AG04450 (cell line): ENCODE data around the gene GALNT9. TPM values are rescaled to one million over a fixed set of nuclear protein-coding genes. Genes with fewer than 3 reads are reported as not detected.

Experiments
- CTCF ChIA-PET: fragments of 300-600, 350-600 bp; formaldehyde crosslinking; extraction: SDS; loops from one replicate; lab custom pipeline; 2022; ENCODE audit warnings: antibody characterized with exemption, inconsistent platforms; lab: Charles Lee
- POLR2A ChIA-PET: fragments of 350-600 bp; formaldehyde crosslinking; extraction: SDS; loops from one replicate; lab custom pipeline; 2021; ENCODE audit warnings: antibody characterized with exemption, inconsistent platforms; lab: Yijun Ruan, JAX
- DNase-seq: peaks from one replicate; pipeline ENCODE4 v3.0.0-alpha.2; 2011; ENCODE audit warnings: low read depth, low spot score
- H3K27ac ChIP-seq: one replicate; pipeline ENCODE4 v1.5.1; 2012; ENCODE audit warnings: low read depth, low read length, control low read depth
- H3K27me3 ChIP-seq: one replicate; pipeline ENCODE4 v1.6.0; 2012; ENCODE audit warnings: low read length; ENCODE audit not compliant: control insufficient read depth, insufficient read depth
- H3K4me3 ChIP-seq: 2 replicates; pipeline ENCODE4 v1.5.1; 2011; ENCODE audit warnings: mild to moderate bottlenecking, low read depth, low read length, control low read depth
- H3K9me3 ChIP-seq: 2 replicates; pipeline ENCODE4 v1.5.1; 2012; ENCODE audit warnings: low read length; ENCODE audit not compliant: control insufficient read depth, insufficient read depth
- CTCF ChIP-seq: IDR thresholded peaks from 2 replicates; pipeline ENCODE4 v1.5.1; 2011; ENCODE audit warnings: low read depth, low read length, control low read depth, inconsistent platforms
- polyA plus RNA-seq: library from polyadenylated mRNA; depleted of rRNA; stranded (reverse); fragments of >200 nt; gene quantifications from 2 replicates; pipeline ENCODE4 v1.2.3, GENCODE V29; 2011

GALNT9 gene
- polyA plus RNA-seq, 1 experiment, result not detected

DNA sequence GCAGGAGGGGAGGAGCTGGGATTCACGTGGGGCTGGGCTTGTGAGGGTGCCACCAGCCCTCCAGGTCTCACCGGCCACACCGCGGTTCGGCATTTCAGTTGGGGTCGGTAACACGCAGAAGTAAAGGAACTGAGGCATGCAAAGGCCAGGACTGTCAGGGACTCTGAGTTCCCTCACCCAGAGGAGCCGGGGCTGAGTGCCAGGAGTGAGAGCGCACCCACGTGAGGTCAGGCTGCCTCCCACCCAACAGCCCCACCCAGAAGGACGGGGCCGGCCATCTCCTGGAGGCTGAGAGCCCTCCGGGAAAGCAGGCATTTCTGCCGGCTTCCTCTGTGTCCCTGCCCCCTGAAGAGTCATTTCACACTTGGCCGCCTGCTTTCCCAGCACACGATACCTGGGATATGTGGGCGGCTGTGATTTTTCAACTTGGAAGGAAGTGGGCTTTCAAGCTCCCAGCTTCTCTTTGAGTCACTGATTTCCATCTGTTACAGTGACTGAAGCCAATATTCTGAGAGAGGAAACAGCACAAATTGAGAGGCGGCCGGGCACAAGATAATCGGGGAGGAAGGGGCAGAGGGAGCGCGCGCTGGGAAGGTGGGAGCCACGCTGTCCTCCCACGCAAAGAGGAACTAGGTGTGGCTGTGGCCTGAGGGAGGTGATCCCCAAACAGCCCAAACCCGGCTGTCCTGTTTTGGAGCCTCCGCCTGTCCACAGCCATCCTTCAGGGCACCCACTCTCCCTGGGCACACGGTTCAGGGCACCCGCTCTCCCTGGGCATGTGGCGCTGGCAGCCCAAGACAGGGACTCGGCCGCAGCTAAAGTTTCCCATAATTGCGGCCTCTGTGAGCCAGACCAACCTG lies 19.0 kb downstream of the GALNT9 start:
- POLR2A ChIA-PET, result no interaction called here
- no peak for DNase-seq

GRCh38 chr12:132309596-132310086 lies 19.7 kb downstream of the GALNT9 start:
- no peaks in the 10 kb centered on the region for H3K27me3 ChIP-seq
- DNase-seq, result no peak
- POLR2A ChIA-PET, result no interaction called here
- H3K27ac ChIP-seq, result no peak overlapping the region
- H3K4me3 ChIP-seq, result no peak overlapping the region
- H3K9me3 ChIP-seq, result peaks cover 72% of the 10 kb centered on the region
- CTCF ChIA-PET, result no interaction called here
- TF ChIP-seq CTCF, result no peak

More for the DNA sequence above, 19.0 kb downstream of the GALNT9 start:
- no peak for TF ChIP-seq CTCF
- Histone ChIP-seq H3K9me3 (peaks cover 72% of the 10 kb centered on the region), H3K27ac (no peak overlapping the region), H3K27me3 (no peaks in the 10 kb centered on the region), H3K4me3 (no peak overlapping the region)
- CTCF ChIA-PET, result no interaction called here

DNA sequence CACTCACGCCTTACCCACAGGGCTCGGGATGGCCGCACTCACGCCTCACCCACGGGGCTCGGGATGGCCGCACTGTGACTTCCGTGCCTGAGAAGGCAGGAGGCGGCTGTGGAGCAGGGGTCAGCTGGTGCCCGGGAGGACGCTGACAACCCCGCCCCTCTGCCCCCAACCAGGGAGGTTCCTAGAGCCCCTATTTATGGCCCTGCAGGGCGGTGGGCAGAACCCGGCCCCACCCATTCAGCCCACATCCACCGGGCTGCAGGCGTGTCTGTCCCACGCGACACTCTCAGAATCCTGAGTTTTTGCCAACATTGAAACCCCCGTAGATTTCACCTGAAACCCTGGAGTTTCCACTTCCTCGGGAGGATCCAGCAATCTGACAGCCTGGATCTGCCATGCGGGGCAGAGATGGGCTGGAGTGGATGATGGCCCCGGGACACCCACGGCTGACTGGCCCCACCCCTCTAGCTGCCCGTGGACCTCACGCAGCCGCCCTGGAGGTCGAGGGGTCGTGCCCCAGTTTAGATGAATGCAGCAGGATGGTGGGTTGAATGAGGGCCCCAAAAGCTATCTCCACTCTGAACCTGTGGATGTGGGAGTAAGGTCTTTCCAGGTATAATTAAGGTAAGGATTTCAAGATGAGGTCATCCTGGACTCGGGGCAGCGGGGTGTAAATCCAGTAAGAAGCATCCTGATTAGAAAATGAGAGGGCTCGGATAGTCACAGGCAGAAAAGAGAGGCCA lies 20.4 kb downstream of the GALNT9 start:
- Histone ChIP-seq H3K27me3 (no peaks in the 10 kb centered on the region), H3K9me3 (peaks cover 71% of the 10 kb centered on the region), H3K4me3 (no peak overlapping the region), H3K27ac (no peak overlapping the region)
- ChIA-PET CTCF (no interaction called here), POLR2A (no interaction called here)
- no peak for DNase-seq
- TF ChIP-seq CTCF, result no peak

DNA sequence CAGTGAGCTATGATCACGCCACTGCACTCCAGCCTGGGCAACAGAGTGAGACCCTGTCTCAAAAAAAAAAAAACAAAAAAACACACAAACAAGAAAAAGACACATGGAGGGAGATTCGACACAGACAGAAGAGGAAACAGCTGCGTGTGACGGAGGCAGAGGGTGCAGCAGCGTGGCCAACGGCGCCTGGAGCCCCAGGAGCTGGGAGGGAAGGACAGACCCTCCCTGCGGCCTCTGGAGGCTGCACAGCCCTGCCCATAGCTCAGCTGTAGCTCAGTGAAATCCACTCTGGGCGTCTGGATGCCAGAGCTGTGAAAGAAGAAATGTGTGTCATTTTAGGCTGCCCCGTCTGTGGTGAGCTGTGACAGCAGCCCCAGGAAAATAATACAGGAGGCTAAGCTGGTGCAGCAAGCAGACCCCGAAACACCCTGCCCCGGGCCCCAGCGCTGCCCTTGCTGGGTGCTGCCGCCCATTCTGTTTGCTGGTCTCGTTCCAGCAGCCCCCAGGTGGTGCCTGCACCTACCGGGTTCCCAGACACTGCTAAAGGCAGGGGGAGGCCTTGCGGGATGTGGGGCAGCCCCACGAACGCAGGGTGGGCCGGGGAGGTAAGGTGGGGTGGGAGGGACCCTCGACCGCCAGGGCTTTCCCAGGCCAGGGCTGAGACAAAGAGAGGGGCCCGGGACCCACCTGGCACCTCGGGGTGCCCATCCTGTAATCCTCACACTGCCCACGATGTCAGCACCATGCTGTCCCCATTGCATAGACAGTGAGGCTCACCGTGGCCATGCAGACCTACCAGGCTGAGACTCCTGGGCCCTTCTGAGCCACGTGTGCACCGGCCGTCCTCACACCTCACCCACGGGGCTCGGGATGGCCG lies 21.2 kb downstream of the GALNT9 start:
- peaks cover 72% of the 10 kb centered on the region for H3K9me3 ChIP-seq
- TF ChIP-seq CTCF, result no peak
- no peak for DNase-seq
- no peak overlapping the region for H3K4me3 ChIP-seq
- ChIA-PET CTCF (no interaction called here), POLR2A (no interaction called here)
- no peak overlapping the region for H3K27ac ChIP-seq
- H3K27me3 ChIP-seq, result no peaks in the 10 kb centered on the region
